HEK293 (cell line): Measurements from ENCODE around the gene KLHDC3.

Experiments used
- CTCF ChIA-PET: fragments of 350-600 bp; formaldehyde crosslinking; extraction: SDS; loops from one replicate; lab custom pipeline; 2021; ENCODE audit warnings: antibody characterized with exemption; lab: Yijun Ruan, JAX
- POLR2A ChIA-PET: fragments of 300-600 bp; formaldehyde crosslinking; extraction: SDS; loops from one replicate; lab custom pipeline; 2020; ENCODE audit warnings: antibody characterized with exemption, inconsistent platforms; lab: Yijun Ruan, JAX
- H3K27ac ChIP-seq: fragments of 200-500 bp; sonication (Bioruptor generic); 2 replicates; pipeline ENCODE4 v1.5.1; 2014; ENCODE audit warnings: low read depth, low read length, control low read depth, inconsistent platforms; ENCODE audit errors: extremely low read depth
- H3K36me3 ChIP-seq, 2 experiments: fragments of 200-500 bp in 1 of 2; sonication (Bioruptor generic) in 1 of 2; 1 replicate in 1 of 2; 2 replicates in 1 of 2; pipeline ENCODE4 v1.5.1; 2014 to 2017; ENCODE audit warnings: inconsistent platforms in 2 of 2, low read length in 2 of 2; ENCODE audit not compliant: control insufficient read depth in 2 of 2, insufficient read depth in 1 of 2
- H3K4me1 ChIP-seq: fragments of 200-500 bp; sonication (Bioruptor generic); 2 replicates; pipeline ENCODE4 v1.5.1; 2014; ENCODE audit warnings: mild to moderate bottlenecking, low read length, inconsistent platforms; ENCODE audit not compliant: control insufficient read depth, insufficient read depth
- H3K4me3 ChIP-seq: 2 replicates; pipeline ENCODE4 v1.5.1; 2011; ENCODE audit warnings: low read depth, mild to moderate bottlenecking, control low read depth, low read length, moderate library complexity
- H3K9me3 ChIP-seq: fragments of 200-500 bp; sonication (Bioruptor generic); 2 replicates; pipeline ENCODE4 v1.5.1; 2014; ENCODE audit warnings: low read depth, low read length, inconsistent platforms; ENCODE audit not compliant: control insufficient read depth, insufficient read depth
- BCL11A ChIP-seq: fragments of 450-650 bp; formaldehyde crosslinking; IDR thresholded peaks from 2 replicates; pipeline ENCODE4 v1.5.1; 2016; ENCODE audit warnings: low read depth, missing biosample characterization, missing genetic modification characterization
- INSM2 ChIP-seq: fragments of 450-650 bp; formaldehyde crosslinking; IDR thresholded peaks from 2 replicates; pipeline ENCODE4 v1.5.1; 2016; ENCODE audit warnings: missing biosample characterization, missing genetic modification characterization
- MZF1 ChIP-seq: fragments of 450-650 bp; formaldehyde crosslinking; IDR thresholded peaks from 2 replicates; pipeline ENCODE4 v1.5.1; 2017; ENCODE audit warnings: missing biosample characterization, missing genetic modification characterization, borderline replicate concordance
- SP3 ChIP-seq: fragments of 450-650 bp; formaldehyde crosslinking; IDR thresholded peaks from 2 replicates; pipeline ENCODE4 v1.5.1; 2016; ENCODE audit warnings: missing biosample characterization, missing genetic modification characterization
- TCF7L2 ChIP-seq: IDR thresholded peaks from 2 replicates; pipeline ENCODE4 v1.6.1; 2011; ENCODE audit warnings: low read depth, mild to moderate bottlenecking, inconsistent platforms, low read length, moderate library complexity, borderline replicate concordance
- TRIM28 ChIP-seq: IDR thresholded peaks from 2 replicates; pipeline ENCODE4 v1.6.1; 2011; ENCODE audit warnings: low read length, control low read depth, borderline replicate concordance
- ZFHX2 ChIP-seq: fragments of 450-650 bp; formaldehyde crosslinking; conservative IDR thresholded peaks from 2 replicates; pipeline ENCODE4 v1.5.1; 2016; ENCODE audit warnings: missing biosample characterization, missing genetic modification characterization
- ZNF16 ChIP-seq: fragments of 450-650 bp; formaldehyde crosslinking; IDR thresholded peaks from 2 replicates; pipeline ENCODE4 v1.5.1; 2016; ENCODE audit warnings: low read depth, missing biosample characterization, missing genetic modification characterization
- ZNF175 ChIP-seq: fragments of 450-650 bp; formaldehyde crosslinking; IDR thresholded peaks from 2 replicates; pipeline ENCODE4 v1.5.1; 2016; ENCODE audit warnings: missing biosample characterization, missing genetic modification characterization
- ZNF202 ChIP-seq: fragments of 450-650 bp; formaldehyde crosslinking; IDR thresholded peaks from 2 replicates; pipeline ENCODE4 v1.5.1; 2016; ENCODE audit warnings: missing biosample characterization, missing genetic modification characterization, borderline replicate concordance
- ZNF518A ChIP-seq: fragments of 450-650 bp; formaldehyde crosslinking; conservative IDR thresholded peaks from 2 replicates; pipeline ENCODE4 v1.5.1; 2016; ENCODE audit warnings: low read depth, missing biosample characterization, missing genetic modification characterization
- ZNF580 ChIP-seq: fragments of 450-650 bp; formaldehyde crosslinking; IDR thresholded peaks from 2 replicates; pipeline ENCODE4 v1.5.1; 2016; ENCODE audit warnings: missing biosample characterization, missing genetic modification characterization
- ZNF654 ChIP-seq: fragments of 450-650 bp; formaldehyde crosslinking; IDR thresholded peaks from 2 replicates; pipeline ENCODE4 v1.5.1; 2016; ENCODE audit warnings: low read depth, missing biosample characterization, missing genetic modification characterization
- ZNF704 ChIP-seq: fragments of 450-650 bp; formaldehyde crosslinking; IDR thresholded peaks from 2 replicates; pipeline ENCODE4 v1.5.1; 2016; ENCODE audit warnings: missing biosample characterization, missing genetic modification characterization
- ZNF747 ChIP-seq: fragments of 450-650 bp; formaldehyde crosslinking; IDR thresholded peaks from 2 replicates; pipeline ENCODE4 v1.5.1; 2016; ENCODE audit warnings: missing biosample characterization, missing genetic modification characterization

The KLHDC3 gene

GRCh38 chr6:43009124-43009523 lies 4.9 kb upstream of the KLHDC3 start (continued):
- TF ChIP-seq INSM2 (tag by site-specific recombination) (no peak), BCL11A (tag by site-specific recombination) (no peak), ZNF704 (tag by site-specific recombination) (no peak), ZNF580 (tag by site-specific recombination) (no peak), ZNF654 (tag by site-specific recombination) (peak; percentile 49), TRIM28 (no peak), ZNF16 (tag by site-specific recombination) (no peak), ZNF202 (tag by site-specific recombination) (no peak), SP3 (tag by site-specific recombination) (no peak), ZNF175 (tag by site-specific recombination) (no peak), ZFHX2 (tag by site-specific recombination) (no peak), TCF7L2 (no peak)

- ChIA-PET CTCF (interaction anchor here (0.6 to 4.5 kb wide), 7 partner anchors 9 to 134 kb away, joined by 3 to 30 read pairs (median 4); partner anchors contain the start of genes PPP2R5D and RRP36), POLR2A (interaction anchor here (1.0 to 1.6 kb wide), 5 partner anchors 10 to 132 kb away, joined by 3 to 10 read pairs (median 4); partner anchors contain the start of genes CNPY3, PPP2R5D and RRP36)
- Histone ChIP-seq H3K36me3 (peaks cover 31 to 72% of the 10 kb centered on the region in 2 experiments), H3K9me3 (no peaks in the 10 kb centered on the region), H3K4me3 (no peak overlapping the region), H3K27ac (no peak overlapping the region), H3K4me1 (peaks cover 12% of the 10 kb centered on the region)
- TF ChIP-seq ZNF518A (tag by site-specific recombination) (no peak), MZF1 (tag by site-specific recombination) (peak; percentile 77; the same call in 1 of the 2 replicates), ZNF747 (no peak)
These were observed 2.8 kb upstream of the KLHDC3 start for GRCh38 chr6:43011207-43011606.
